A673 (cell line): Measurements from ENCODE around the gene SMIM12. TPM values are rescaled to one million over a fixed set of nuclear protein-coding genes. Genes with fewer than 3 reads are reported as not detected.

ENCODE experiments used
- BruUV-seq: library from RNA; stranded (reverse); fragments of 400-500 nt; replicated peaks from 2 replicates; lab custom pipeline; 2021; lab: Mats Ljungman, UMichigan
- CTCF ChIA-PET: fragments of 300-600 bp; sonication (Branson Sonifier 250); formaldehyde crosslinking; loops from one replicate; lab custom pipeline; 2022; ENCODE audit warnings: antibody characterized with exemption; lab: Charles Lee
- POLR2A ChIA-PET: fragments of 300-600 bp; sonication (Branson Sonifier 250); formaldehyde crosslinking; loops from one replicate; lab custom pipeline; 2022; ENCODE audit warnings: antibody characterized with exemption; ENCODE audit not compliant: low non-redundant PET; lab: Charles Lee
- DNase-seq: peaks from one replicate; pipeline ENCODE4 v3.0.0-alpha.2; 2015; ENCODE audit warnings: low spot score
- H3K27ac ChIP-seq: fragments of 200-600 bp; sonication (generic); 2 replicates; pipeline ENCODE4 v1.5.1; 2016; ENCODE audit warnings: mixed run types, low read depth, mild to moderate bottlenecking, mixed read lengths, antibody characterized with exemption, low read length; ENCODE audit not compliant: poor library complexity, severe bottlenecking
- H3K27me3 ChIP-seq: fragments of 200-600 bp; sonication (generic); replicated peaks from 2 replicates; pipeline ENCODE4 v1.6.1; 2017; ENCODE audit warnings: mixed run types, low read depth, mild to moderate bottlenecking, mixed read lengths, antibody characterized with exemption, low read length; ENCODE audit not compliant: insufficient read depth, poor library complexity
- H3K36me3 ChIP-seq: fragments of 200-600 bp; sonication (generic); 2 replicates; pipeline ENCODE4 v1.6.1; 2016; ENCODE audit warnings: mixed run types, mild to moderate bottlenecking, mixed read lengths, antibody characterized with exemption, low read length; ENCODE audit not compliant: insufficient read depth, poor library complexity, severe bottlenecking
- H3K4me1 ChIP-seq: fragments of 200-600 bp; sonication (generic); 2 replicates; pipeline ENCODE4 v1.6.1; 2017; ENCODE audit warnings: mixed run types, mild to moderate bottlenecking, mixed read lengths, antibody characterized with exemption, low read length; ENCODE audit not compliant: insufficient read depth, poor library complexity, severe bottlenecking
- H3K4me3 ChIP-seq: fragments of 200-600 bp; sonication (generic); 2 replicates; pipeline ENCODE4 v1.5.1; 2016; ENCODE audit warnings: low read depth, mixed run types, mild to moderate bottlenecking, mixed read lengths, low read length; ENCODE audit not compliant: poor library complexity, severe bottlenecking
- H3K9me3 ChIP-seq: fragments of 200-600 bp; sonication (generic); 2 replicates; pipeline ENCODE4 v1.6.1; 2016; ENCODE audit warnings: mixed run types, low read depth, mild to moderate bottlenecking, mixed read lengths, antibody characterized with exemption, low read length; ENCODE audit not compliant: poor library complexity, severe bottlenecking
- CTCF ChIP-seq: fragments of 300-800, 200-600 bp; sonication (generic); conservative IDR thresholded peaks from 2 replicates; pipeline ENCODE4 v1.5.1; 2017; ENCODE audit warnings: low read depth, mild to moderate bottlenecking, antibody characterized with exemption, low read length, moderate library complexity, mixed read lengths
- EZH2 ChIP-seq: fragments of 200-600 bp; sonication (generic); IDR thresholded peaks from 2 replicates; pipeline ENCODE4 v1.6.1; 2017; ENCODE audit warnings: borderline replicate concordance, low read depth, mild to moderate bottlenecking, mixed read lengths, antibody characterized with exemption, low read length; ENCODE audit not compliant: poor library complexity, severe bottlenecking
- intact Hi-C: fragments of 100-400 bp; cut with micrococcal nuclease; formaldehyde crosslinking; loops from one replicate; pipeline ENCODE4 v1.10.0; 2022; ENCODE audit not compliant: unreplicated experiment
- total RNA-seq: library from RNA; stranded (reverse); gene quantifications from 2 replicates; pipeline ENCODE4 v1.2.3, GENCODE V29; 2021

The SMIM12 gene
- total RNA-seq, 1 experiment from 2014 or later: 37.5 TPM

- BruUV-seq: no TSS peak
- intact Hi-C loops: no loop called here
- Histone ChIP-seq H3K36me3 (no peaks in the 10 kb centered on the region), H3K4me3 (no peak overlapping the region), H3K9me3 (no peaks in the 10 kb centered on the region), H3K27ac (no peak overlapping the region), H3K27me3 (peaks cover 37% of the 10 kb centered on the region), H3K4me1 (no peaks in the 10 kb centered on the region)
- no peak for TF ChIP-seq EZH2
- no peak for TF ChIP-seq CTCF
- POLR2A ChIA-PET: no interaction called here
- DNase-seq: no peak
- CTCF ChIA-PET: no interaction called here
Observed at GRCh38 chr1:34900775-34901502, 41.4 kb upstream of the SMIM12 start.

GRCh38 chr1:34899906-34900305, 40.4 kb upstream of the SMIM12 start:
- POLR2A ChIA-PET: no interaction called here

DNA sequence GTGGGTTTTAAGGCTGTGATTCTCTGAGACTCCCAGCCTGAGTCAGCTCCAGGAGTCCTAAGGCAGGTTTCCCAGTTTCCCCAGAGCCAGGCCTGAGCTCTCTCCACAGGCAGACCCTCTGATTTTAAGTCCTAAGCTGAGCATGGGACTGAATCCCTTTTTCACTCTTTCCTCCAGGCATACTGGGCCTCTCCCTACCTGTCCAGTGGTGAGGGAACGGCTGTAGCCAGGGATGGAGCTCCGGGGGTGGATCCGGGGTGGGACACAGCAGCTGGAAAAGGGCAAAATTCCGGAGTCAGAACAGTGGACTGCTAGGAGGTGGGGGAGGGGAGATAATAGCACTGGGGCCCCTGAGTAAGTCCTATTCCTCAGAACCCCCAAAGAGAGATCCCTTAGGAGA, 39.9 kb upstream of the SMIM12 start:
- H3K36me3 ChIP-seq: no peaks in the 10 kb centered on the region
- H3K9me3 ChIP-seq: no peaks in the 10 kb centered on the region
- H3K27me3 ChIP-seq: peaks cover 41% of the 10 kb centered on the region
- POLR2A ChIA-PET: no interaction called here
- no peak for DNase-seq
- TF ChIP-seq CTCF (no peak), EZH2 (no peak)
- no TSS peak for BruUV-seq
- H3K27ac ChIP-seq: no peak overlapping the region
- CTCF ChIA-PET: no interaction called here
- H3K4me3 ChIP-seq: no peak overlapping the region
- no peaks in the 10 kb centered on the region for H3K4me1 ChIP-seq
- intact Hi-C loops: no loop called here

More at GRCh38 chr1:34899906-34900305, 40.4 kb upstream of the SMIM12 start:
- CTCF ChIA-PET: no interaction called here
- DNase-seq: no peak
- H3K27me3 ChIP-seq: peaks cover 37% of the 10 kb centered on the region
- no TSS peak for BruUV-seq
- no peaks in the 10 kb centered on the region for H3K9me3 ChIP-seq
- no peak overlapping the region for H3K4me3 ChIP-seq
- intact Hi-C loops: no loop called here
- H3K27ac ChIP-seq: no peak overlapping the region
- no peaks in the 10 kb centered on the region for H3K4me1 ChIP-seq
- H3K36me3 ChIP-seq: no peaks in the 10 kb centered on the region
- TF ChIP-seq EZH2 (no peak), CTCF (no peak)
